Stimulated activated naive B cell treated with anti-CD40 and anti-IgM and Interleukin-4, amounts not matched to agents 10 μg/mL and 1 μg/mL and 100 μg/mL, for 72 hours (primary cell): ENCODE data around the gene SULT4A1.

Experiments used
- ATAC-seq, 2 donors: fragments of 150-1000 bp; cut with Tn5 transposase; replicated peaks; 2 replicates each; pipeline ENCODE4 v1.10.0; 2021; ENCODE audit warnings: moderate library complexity in 1 of 2
- DNase-seq: peaks from one replicate; pipeline ENCODE4 v3.0.0; 2021
- H3K27ac Mint-ChIP-seq: one replicate; pipeline ENCODE4 v1.8.0; 2022; ENCODE audit warnings: mild to moderate bottlenecking, mixed read lengths
- H3K27me3 Mint-ChIP-seq, 2 donors: one replicate each; pipeline ENCODE4 v1.8.0; 2022; ENCODE audit warnings: mixed read lengths in 2 of 2
- H3K36me3 Mint-ChIP-seq, 2 donors: one replicate each; pipeline ENCODE4 v1.8.0; 2022; ENCODE audit warnings: mixed read lengths in 2 of 2, mild to moderate bottlenecking in 1 of 2
- H3K4me1 Mint-ChIP-seq, 2 donors: one replicate each; pipeline ENCODE4 v1.8.0; 2022; ENCODE audit warnings: mixed read lengths in 2 of 2, mild to moderate bottlenecking in 1 of 2
- H3K4me3 Mint-ChIP-seq, 2 donors: one replicate each; pipeline ENCODE4 v1.8.0; 2022; ENCODE audit warnings: mild to moderate bottlenecking in 2 of 2, mixed read lengths in 2 of 2, moderate library complexity in 1 of 2
- H3K9me3 Mint-ChIP-seq, 2 donors: one replicate each; pipeline ENCODE4 v1.8.0; 2022; ENCODE audit warnings: mixed read lengths in 2 of 2, mild to moderate bottlenecking in 1 of 2

SULT4A1 gene

GRCh38 chr22:43851058-43851978 lies 11.0 kb downstream of the SULT4A1 start:
- ATAC-seq (no peak), DNase-seq (no peak)
- H3K9me3 Mint-ChIP-seq: peaks cover 0 to 3% of the 10 kb centered on the region in 2 donors
- H3K4me1 Mint-ChIP-seq: peaks cover 0 to 2% of the 10 kb centered on the region in 2 donors
- H3K27ac Mint-ChIP-seq: no peak overlapping the region
- H3K27me3 Mint-ChIP-seq: peaks cover 32 to 45% of the 10 kb centered on the region in 2 donors
- no peak overlapping the region for H3K4me3 Mint-ChIP-seq
- no peaks in the 10 kb centered on the region for H3K36me3 Mint-ChIP-seq

GRCh38 chr22:43850529-43850928 lies 11.8 kb downstream of the SULT4A1 start:
- Mint-ChIP-seq H3K27me3 (peaks cover 29 to 44% of the 10 kb centered on the region in 2 donors), H3K4me1 (peaks cover 0 to 2% of the 10 kb centered on the region in 2 donors), H3K36me3 (no peaks in the 10 kb centered on the region), H3K4me3 (no peak overlapping the region), H3K27ac (no peak overlapping the region), H3K9me3 (peaks cover 0 to under 1% of the 10 kb centered on the region in 2 donors)
- ATAC-seq: no peak
- no peak for DNase-seq

DNA sequence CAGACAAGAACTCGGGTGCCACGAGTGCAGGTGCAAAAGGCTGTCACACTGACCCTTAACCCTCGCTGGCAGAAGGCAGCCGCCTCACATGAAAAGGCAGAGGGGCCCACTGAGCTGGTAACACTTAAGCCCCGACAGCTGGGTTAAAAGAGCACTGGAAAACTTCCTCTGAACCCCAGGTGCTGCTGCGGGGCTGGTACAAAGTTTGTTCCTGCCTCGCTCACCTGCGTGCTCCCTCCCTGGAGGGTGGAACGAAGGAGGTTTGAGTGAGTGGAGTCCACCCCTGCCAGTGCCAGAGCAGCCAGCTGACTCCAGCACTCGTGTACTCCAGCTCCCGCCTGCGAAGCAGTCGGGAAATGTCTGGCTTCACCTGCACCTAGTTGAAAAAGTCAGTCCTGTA lies 12.6 kb downstream of the SULT4A1 start:
- Mint-ChIP-seq H3K27ac (no peak overlapping the region), H3K4me3 (no peak overlapping the region), H3K27me3 (peaks cover 27 to 45% of the 10 kb centered on the region in 2 donors), H3K36me3 (no peaks in the 10 kb centered on the region), H3K4me1 (peaks cover 0 to 2% of the 10 kb centered on the region in 2 donors), H3K9me3 (no peaks in the 10 kb centered on the region)
- ATAC-seq: no peak
- no peak for DNase-seq

DNA sequence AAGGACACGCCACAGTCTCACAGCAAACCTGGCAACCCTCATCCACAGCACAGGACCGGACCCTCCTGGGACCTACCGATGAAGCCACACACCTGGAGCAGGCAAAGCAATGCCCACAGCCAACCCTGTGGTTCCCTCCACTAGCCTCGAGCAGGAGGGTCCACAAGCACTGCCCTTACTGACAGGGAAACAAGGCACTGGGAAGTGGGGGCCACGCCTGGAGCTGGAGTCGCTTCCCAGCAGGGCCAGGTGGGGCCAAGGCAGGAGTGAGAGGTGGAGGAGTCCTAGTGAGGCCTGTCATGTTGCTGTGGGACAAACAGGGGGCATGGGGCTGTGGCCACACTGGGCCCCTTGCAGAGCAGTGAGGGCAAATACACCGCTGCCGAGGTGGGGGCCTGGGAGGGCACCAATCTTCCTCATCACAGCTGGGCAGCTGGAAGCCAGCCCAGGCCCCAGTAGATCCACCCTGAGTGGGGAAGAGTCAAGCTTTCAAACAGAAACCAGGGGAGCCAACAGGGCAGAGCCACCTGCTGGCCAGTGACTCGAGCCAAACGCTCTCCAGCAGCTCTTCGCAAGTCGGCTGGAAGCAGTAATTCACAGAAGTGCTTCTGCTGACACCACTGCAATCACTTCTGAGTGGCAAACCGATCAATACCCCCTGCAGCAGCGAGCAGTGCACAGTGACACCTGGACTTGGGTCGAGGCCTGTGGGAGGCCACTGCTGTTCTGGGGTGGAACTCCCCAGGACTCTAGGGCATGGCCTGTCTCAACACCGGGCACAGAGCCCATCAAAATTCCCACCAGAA lies 13.7 kb downstream of the SULT4A1 start:
- Mint-ChIP-seq H3K36me3 (no peaks in the 10 kb centered on the region), H3K4me1 (peaks cover 0 to 2% of the 10 kb centered on the region in 2 donors), H3K9me3 (no peaks in the 10 kb centered on the region), H3K4me3 (no peak overlapping the region), H3K27ac (no peak overlapping the region), H3K27me3 (peaks cover 23 to 40% of the 10 kb centered on the region in 2 donors)
- ATAC-seq (no peak), DNase-seq (no peak)

DNA sequence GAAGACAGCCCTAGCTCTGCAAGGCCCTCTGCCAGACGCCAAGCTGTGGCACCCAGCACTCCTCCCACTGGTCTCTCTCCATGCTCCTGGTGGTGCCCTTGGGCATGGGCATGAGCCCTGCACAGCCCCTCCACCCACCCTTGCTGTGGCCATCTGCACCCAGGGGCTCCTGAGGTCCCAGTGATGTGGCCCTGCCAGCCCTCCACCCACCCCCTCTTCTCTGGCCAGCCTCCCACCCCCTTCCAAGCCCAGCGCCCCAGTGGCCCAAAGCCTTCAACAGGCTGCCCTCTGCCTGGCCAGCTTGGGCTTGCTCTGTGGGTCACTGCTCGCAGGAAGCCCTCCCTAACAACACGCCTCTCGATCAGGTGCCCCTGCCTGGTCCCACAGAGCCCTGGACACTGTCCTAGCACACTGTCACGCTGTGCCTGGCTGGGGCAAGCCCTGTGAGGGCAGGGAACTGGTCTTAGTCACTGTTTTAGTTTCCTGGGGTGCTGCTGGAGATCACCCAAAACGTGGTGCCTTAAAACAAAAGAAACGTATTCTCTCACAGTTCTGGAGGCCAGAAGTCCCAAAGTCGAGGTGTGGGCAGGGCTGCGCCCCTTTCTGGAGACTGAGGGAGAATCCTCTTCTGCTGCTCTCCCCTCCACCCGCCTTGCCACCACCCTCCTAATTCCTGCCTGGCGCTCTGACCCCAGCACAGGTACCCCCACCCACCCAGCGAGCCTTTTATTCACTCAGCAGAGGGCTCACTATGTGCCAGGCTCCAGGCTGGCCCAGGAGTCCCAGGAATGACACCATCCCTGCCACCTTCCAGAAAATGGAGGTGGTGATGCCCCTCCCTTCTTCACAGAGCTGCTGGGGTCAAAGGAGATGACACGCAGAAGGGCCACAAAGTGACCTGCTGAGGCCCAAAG lies 14.7 kb downstream of the SULT4A1 start:
- Mint-ChIP-seq H3K36me3 (no peaks in the 10 kb centered on the region), H3K27ac (no peak overlapping the region), H3K4me3 (no peak overlapping the region), H3K9me3 (no peaks in the 10 kb centered on the region), H3K4me1 (no peaks in the 10 kb centered on the region), H3K27me3 (peaks cover 18 to 34% of the 10 kb centered on the region in 2 donors)
- DNase-seq (no peak), ATAC-seq (no peak)

DNA sequence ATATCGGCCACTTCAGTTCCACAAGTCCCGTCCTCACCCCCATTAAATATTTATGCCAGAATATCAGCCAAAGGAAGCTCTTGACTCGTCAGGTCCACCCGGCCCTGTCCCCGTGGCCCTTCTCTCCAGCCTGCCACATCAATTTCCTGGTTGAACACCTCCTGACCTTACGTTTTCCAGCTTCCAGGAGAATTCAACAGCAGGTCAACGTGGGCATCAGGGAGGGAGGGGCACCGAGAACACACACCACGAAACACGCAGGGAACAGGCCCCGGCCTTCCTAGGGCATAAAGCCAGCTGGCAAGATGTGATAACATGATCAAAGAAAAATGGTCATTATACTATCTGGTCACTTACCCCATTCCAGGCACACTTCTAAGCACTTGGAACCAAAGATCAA lies 15.3 kb downstream of the SULT4A1 start:
- Mint-ChIP-seq H3K27me3 (peaks cover 18 to 32% of the 10 kb centered on the region in 2 donors), H3K36me3 (no peaks in the 10 kb centered on the region), H3K27ac (no peak overlapping the region), H3K4me3 (no peak overlapping the region), H3K9me3 (no peaks in the 10 kb centered on the region), H3K4me1 (no peaks in the 10 kb centered on the region)
- DNase-seq (no peak), ATAC-seq (no peak)

DNA sequence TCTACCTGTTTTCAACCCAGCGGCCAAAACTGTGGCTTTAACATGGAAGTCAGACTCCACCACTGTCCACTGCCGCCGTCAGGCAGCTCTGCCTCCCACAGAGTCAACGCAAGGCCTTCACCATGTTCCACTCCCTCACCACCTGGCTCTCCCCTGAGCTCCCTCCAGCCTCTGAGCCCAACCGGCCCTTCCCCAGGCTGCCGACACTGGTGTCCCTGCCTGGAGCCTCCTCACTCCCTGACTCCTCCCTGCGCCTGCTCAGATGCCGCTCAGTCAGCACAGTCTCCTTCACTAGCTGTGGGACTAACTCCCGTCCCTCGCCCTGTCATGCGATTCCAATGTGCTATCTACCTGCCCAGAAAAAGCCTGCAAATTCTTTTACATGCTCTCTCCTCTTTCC lies 16.3 kb downstream of the SULT4A1 start:
- no peak for DNase-seq
- Mint-ChIP-seq H3K27ac (no peak overlapping the region), H3K36me3 (no peaks in the 10 kb centered on the region), H3K27me3 (peaks cover 10 to 23% of the 10 kb centered on the region in 2 donors), H3K9me3 (no peaks in the 10 kb centered on the region), H3K4me1 (no peaks in the 10 kb centered on the region), H3K4me3 (no peak overlapping the region)
- no peak for ATAC-seq

GRCh38 chr22:43844560-43845545 lies 17.5 kb downstream of the SULT4A1 start:
- Mint-ChIP-seq H3K9me3 (no peaks in the 10 kb centered on the region), H3K36me3 (no peaks in the 10 kb centered on the region), H3K4me3 (no peak overlapping the region), H3K27ac (no peak overlapping the region), H3K4me1 (no peaks in the 10 kb centered on the region), H3K27me3 (peaks cover 8 to 20% of the 10 kb centered on the region in 2 donors)
- no peak for DNase-seq
- ATAC-seq: no peak

DNA sequence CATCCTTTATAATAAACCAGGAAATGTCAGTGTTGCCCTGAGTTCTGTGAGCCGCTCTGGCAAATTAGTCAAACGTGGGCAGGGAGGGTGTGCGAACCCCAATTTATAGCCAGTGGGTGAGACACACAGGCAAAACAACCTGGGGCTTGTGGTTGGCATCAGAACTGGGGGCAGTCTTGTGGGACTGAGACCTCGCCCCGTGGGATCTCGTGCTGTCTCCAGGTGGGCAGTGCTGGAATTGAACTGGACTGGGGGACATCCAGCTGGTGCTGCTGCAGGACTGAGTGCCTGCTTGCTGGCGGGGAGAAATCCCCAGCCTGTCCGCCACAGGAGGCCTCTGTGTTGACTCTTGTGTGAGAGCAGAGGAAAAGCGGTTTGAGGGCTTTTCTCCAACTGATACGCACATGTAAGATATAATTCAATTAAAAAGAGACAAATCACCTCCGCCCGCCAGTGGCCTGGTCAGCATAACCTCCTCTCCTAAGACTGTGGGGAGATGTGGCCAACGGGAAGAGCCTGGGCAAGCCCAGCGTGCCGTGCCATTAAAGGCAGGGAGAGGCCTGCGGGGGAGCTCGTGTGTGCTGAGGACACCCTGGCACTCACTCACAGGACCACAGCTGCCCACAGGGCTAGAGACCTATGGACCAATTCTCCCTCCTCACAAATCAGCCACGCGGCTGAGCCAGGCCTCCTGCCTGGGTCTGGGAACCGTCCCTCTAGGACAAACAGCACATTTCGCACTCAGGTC lies 18.4 kb downstream of the SULT4A1 start:
- Mint-ChIP-seq H3K36me3 (no peaks in the 10 kb centered on the region), H3K9me3 (no peaks in the 10 kb centered on the region), H3K4me1 (no peaks in the 10 kb centered on the region), H3K4me3 (no peak overlapping the region), H3K27me3 (peaks cover 4 to 24% of the 10 kb centered on the region in 2 donors), H3K27ac (no peak overlapping the region)
- no peak for DNase-seq
- no peak for ATAC-seq

DNA sequence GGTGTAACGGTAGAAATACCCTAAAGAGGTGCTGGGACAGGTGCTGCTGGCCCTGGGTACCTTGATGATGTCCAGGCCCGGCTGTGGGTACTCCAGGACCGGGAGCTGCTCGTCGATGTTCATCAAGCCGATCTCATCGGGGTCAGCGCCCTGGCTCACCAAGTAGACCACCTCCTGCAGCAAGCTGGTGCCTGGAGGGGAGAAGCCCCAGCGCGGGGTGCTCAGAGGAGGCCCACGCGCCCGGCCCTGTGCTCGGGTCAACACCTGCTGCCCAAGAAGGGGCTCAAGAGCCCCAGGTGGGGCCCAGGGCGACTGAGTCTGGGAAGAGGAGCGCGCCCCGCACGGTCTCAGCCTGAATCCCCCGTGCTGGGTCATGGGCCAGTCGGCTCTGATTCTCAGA lies 20.6 kb downstream of the SULT4A1 start:
- no peak overlapping the region for H3K4me3 Mint-ChIP-seq
- DNase-seq (no peak), ATAC-seq (no peak)
- peak overlapping the region; percentile 11 for H3K27ac Mint-ChIP-seq
- H3K36me3 Mint-ChIP-seq: no peaks in the 10 kb centered on the region
- no peaks in the 10 kb centered on the region for H3K4me1 Mint-ChIP-seq
- peaks cover 0 to 25% of the 10 kb centered on the region in 2 donors for H3K27me3 Mint-ChIP-seq
- no peaks in the 10 kb centered on the region for H3K9me3 Mint-ChIP-seq

GRCh38 chr22:43840851-43841250 lies 21.5 kb downstream of the SULT4A1 start:
- Mint-ChIP-seq H3K9me3 (no peaks in the 10 kb centered on the region), H3K4me3 (no peak overlapping the region), H3K27ac (no peak overlapping the region), H3K4me1 (no peaks in the 10 kb centered on the region), H3K36me3 (no peaks in the 10 kb centered on the region), H3K27me3 (peaks cover 0 to 25% of the 10 kb centered on the region in 2 donors)
- ATAC-seq: no peak
- DNase-seq: no peak

DNA sequence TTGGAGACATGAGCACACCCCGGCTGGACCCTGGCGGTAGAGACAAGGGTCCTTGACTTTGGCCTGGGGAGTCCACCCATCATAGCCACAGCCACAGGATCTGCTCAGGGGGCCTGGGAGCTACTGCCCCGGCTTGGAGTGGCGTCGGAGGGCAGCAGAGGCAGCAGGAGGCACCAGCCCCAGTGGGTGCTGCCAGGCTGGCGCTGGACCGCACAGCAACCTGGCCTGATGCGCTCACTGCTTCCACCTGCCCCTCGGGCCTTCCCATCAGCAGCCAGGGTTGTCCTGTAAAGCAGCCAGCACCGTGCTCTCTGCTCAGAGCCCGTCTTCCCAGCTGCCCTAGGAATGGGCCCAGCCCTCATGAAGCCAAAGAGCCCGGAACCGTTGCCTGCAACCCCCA lies 21.9 kb downstream of the SULT4A1 start:
- Mint-ChIP-seq H3K4me3 (no peak overlapping the region), H3K4me1 (no peaks in the 10 kb centered on the region), H3K27me3 (peaks cover 4 to 26% of the 10 kb centered on the region in 2 donors), H3K36me3 (no peaks in the 10 kb centered on the region), H3K9me3 (no peaks in the 10 kb centered on the region), H3K27ac (no peak overlapping the region)
- no peak for ATAC-seq
- DNase-seq: no peak
